ENCODE measurements around the gene AHDC1. TPM values are rescaled to one million over a fixed set of nuclear protein-coding genes. Genes with fewer than 3 reads are reported as not detected.

Gene AHDC1
- total RNA-seq (2022) (20.8 and 21.5 TPM in 2 replicates), Bru-seq, nascent RNA (percentile 51 among the genes with signal in this experiment), BruChase-seq, experiment 1, labeled RNA remaining after a 6-hour chase (percentile 55 among the genes with signal in this experiment), BruChase-seq, experiment 2, labeled RNA remaining after a 2-hour chase (percentile 61 among the genes with signal in this experiment)
- long read RNA-seq, partial matches to known transcripts = 5 of 7 reads
- long read RNA-seq, other reads (novel, unspliced or antisense) = 2 of 7 reads

- no peaks in the 10 kb centered on the region for H3K9me3 Mint-ChIP-seq (ENCODE audit: low read depth, unreplicated experiment)
- CTCF ChIA-PET = interaction anchor here (0.5 to 4.0 kb wide), 5 partner anchors 35 to 187 kb away, joined by 3 to 57 read pairs (median 6); no protein-coding TSS in a partner anchor
- peaks cover 42% of the 10 kb centered on the region for H3K4me1 Mint-ChIP-seq (ENCODE audit: low read depth, unreplicated experiment)
- H3K27ac Mint-ChIP-seq (ENCODE audit: unreplicated experiment) = peak within 1 kb of the TSS; percentile 48
- H3K27me3 Mint-ChIP-seq (ENCODE audit: unreplicated experiment) = no peaks in the 10 kb centered on the region
- peak; percentile 87 for DNase-seq
- TF ChIP-seq, protein P1, sequence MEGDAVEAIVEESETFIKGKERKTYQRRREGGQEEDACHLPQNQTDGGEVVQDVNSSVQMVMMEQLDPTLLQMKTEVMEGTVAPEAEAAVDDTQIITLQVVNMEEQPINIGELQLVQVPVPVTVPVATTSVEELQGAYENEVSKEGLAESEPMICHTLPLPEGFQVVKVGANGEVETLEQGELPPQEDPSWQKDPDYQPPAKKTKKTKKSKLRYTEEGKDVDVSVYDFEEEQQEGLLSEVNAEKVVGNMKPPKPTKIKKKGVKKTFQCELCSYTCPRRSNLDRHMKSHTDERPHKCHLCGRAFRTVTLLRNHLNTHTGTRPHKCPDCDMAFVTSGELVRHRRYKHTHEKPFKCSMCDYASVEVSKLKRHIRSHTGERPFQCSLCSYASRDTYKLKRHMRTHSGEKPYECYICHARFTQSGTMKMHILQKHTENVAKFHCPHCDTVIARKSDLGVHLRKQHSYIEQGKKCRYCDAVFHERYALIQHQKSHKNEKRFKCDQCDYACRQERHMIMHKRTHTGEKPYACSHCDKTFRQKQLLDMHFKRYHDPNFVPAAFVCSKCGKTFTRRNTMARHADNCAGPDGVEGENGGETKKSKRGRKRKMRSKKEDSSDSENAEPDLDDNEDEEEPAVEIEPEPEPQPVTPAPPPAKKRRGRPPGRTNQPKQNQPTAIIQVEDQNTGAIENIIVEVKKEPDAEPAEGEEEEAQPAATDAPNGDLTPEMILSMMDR (IDR thresholded peaks at IDR 0.05; ENCODE audit: unreplicated experiment) = no peak
- H3K4me3 Mint-ChIP-seq (ENCODE audit: low read depth, unreplicated experiment) = peak within 1 kb of the TSS; percentile 78
- BruUV-seq (replicated peaks) = no TSS peak
- H3K36me3 Mint-ChIP-seq (ENCODE audit: insufficient read depth, unreplicated experiment) = peaks cover 31% of the 10 kb centered on the region
- intact Hi-C loops (cut with micrococcal nuclease; ENCODE audit: unreplicated experiment) = no loop called here
These were observed at the start of gene AHDC1 for GRCh38 chr1:27603681-27604578. Gene AHDC1, minus strand, starts transcription at chr1:27604144. Its CDS starts 52,029 bp downstream, at chr1:27552115.

- Mint-ChIP-seq H3K36me3 (ENCODE audit: insufficient read depth, unreplicated experiment) (no peaks in the 10 kb centered on the region), H3K27me3 (ENCODE audit: unreplicated experiment) (no peaks in the 10 kb centered on the region), H3K27ac (ENCODE audit: unreplicated experiment) (no peak overlapping the region), H3K4me1 (ENCODE audit: low read depth, unreplicated experiment) (peaks cover 20% of the 10 kb centered on the region), H3K4me3 (ENCODE audit: low read depth, unreplicated experiment) (no peak overlapping the region), H3K9me3 (ENCODE audit: low read depth, unreplicated experiment) (no peaks in the 10 kb centered on the region)
- TF ChIP-seq, protein P1 (IDR thresholded peaks at IDR 0.05; ENCODE audit: unreplicated experiment) = no peak
- no peak for DNase-seq
- intact Hi-C loops (cut with micrococcal nuclease; ENCODE audit: unreplicated experiment) = no loop called here
- no TSS peak for BruUV-seq (replicated peaks)
- CTCF ChIA-PET = no interaction called here
These were observed 48.3 kb upstream of the AHDC1 start for GRCh38 chr1:27652111-27652864.

GRCh38 chr1:27650539-27651175 lies 46.7 kb upstream of the AHDC1 start:
- no TSS peak for BruUV-seq (replicated peaks)
- intact Hi-C loops (cut with micrococcal nuclease; ENCODE audit: unreplicated experiment) = no loop called here
- H3K27me3 Mint-ChIP-seq (ENCODE audit: unreplicated experiment) = no peaks in the 10 kb centered on the region
- H3K4me3 Mint-ChIP-seq (ENCODE audit: low read depth, unreplicated experiment) = peak overlapping the region; percentile 31
- CTCF ChIA-PET = interaction anchor here (0.6 to 0.9 kb wide), 2 partner anchors 193 to 354 kb away, joined by 3 read pairs; no protein-coding TSS in a partner anchor
- peaks cover 20% of the 10 kb centered on the region for H3K4me1 Mint-ChIP-seq (ENCODE audit: low read depth, unreplicated experiment)
- TF ChIP-seq, protein P1 (IDR thresholded peaks at IDR 0.05; ENCODE audit: unreplicated experiment) = no peak
- H3K27ac Mint-ChIP-seq (ENCODE audit: unreplicated experiment) = peak overlapping the region; percentile 43
- DNase-seq = no peak
- no peaks in the 10 kb centered on the region for H3K36me3 Mint-ChIP-seq (ENCODE audit: insufficient read depth, unreplicated experiment)
- no peaks in the 10 kb centered on the region for H3K9me3 Mint-ChIP-seq (ENCODE audit: low read depth, unreplicated experiment)

DNA sequence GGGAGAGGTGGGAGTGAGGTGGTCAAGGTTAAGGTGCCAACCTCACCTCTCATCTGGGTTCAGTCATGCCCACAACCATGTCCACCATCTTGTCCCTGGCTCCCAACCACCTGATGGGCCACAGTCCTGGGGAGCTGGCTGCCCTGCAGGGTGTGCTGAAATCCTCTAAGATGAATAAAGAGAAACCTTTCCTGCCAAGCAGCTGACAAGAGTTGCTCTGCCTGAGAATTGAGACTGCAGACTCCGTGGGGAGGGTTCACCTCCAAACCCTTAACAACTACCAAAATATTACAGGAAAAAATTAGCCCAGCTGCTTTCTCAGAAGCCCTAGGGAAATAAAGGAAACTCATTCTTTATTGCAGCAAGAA lies 46.2 kb upstream of the AHDC1 start:
- CTCF ChIA-PET = interaction anchor here (0.5 to 1.2 kb wide), 3 partner anchors 43 to 354 kb away, joined by 3 to 5 read pairs (median 3); no protein-coding TSS in a partner anchor
- no peaks in the 10 kb centered on the region for H3K9me3 Mint-ChIP-seq (ENCODE audit: low read depth, unreplicated experiment)
- TF ChIP-seq, protein P1 (IDR thresholded peaks at IDR 0.05; ENCODE audit: unreplicated experiment) = no peak
- peaks cover 19% of the 10 kb centered on the region for H3K4me1 Mint-ChIP-seq (ENCODE audit: low read depth, unreplicated experiment)
- no peak overlapping the region for H3K27ac Mint-ChIP-seq (ENCODE audit: unreplicated experiment)
- peak overlapping the region; percentile 31 for H3K4me3 Mint-ChIP-seq (ENCODE audit: low read depth, unreplicated experiment)
- no peaks in the 10 kb centered on the region for H3K27me3 Mint-ChIP-seq (ENCODE audit: unreplicated experiment)
- intact Hi-C loops (cut with micrococcal nuclease; ENCODE audit: unreplicated experiment) = no loop called here
- DNase-seq = no peak
- no peaks in the 10 kb centered on the region for H3K36me3 Mint-ChIP-seq (ENCODE audit: insufficient read depth, unreplicated experiment)
- no TSS peak for BruUV-seq (replicated peaks)
